Right renal cortex interstitium (tissue), 3 donors: ENCODE measurements around the gene FBXL7. TPM values are rescaled to one million over a fixed set of nuclear protein-coding genes. Genes with fewer than 3 reads are reported as not detected.

Source experiments
- DNase-seq, 3 donors: peaks; one replicate each; pipeline ENCODE4 v3.0.0-alpha.2; 2013; ENCODE audit warnings: low read depth in 3 of 3, low spot score in 2 of 3
- polyA plus RNA-seq, 3 donors: library from polyadenylated mRNA; unstranded; fragments of 120-200 nt; gene quantifications; one replicate each; pipeline ENCODE4 v1.2.1, GENCODE V29; 2013; ENCODE audit not compliant: insufficient read length in 3 of 3

FBXL7 gene
- polyA plus RNA-seq, 3 donors, result 23.9 to 28.7 (median 24.8) TPM

DNA sequence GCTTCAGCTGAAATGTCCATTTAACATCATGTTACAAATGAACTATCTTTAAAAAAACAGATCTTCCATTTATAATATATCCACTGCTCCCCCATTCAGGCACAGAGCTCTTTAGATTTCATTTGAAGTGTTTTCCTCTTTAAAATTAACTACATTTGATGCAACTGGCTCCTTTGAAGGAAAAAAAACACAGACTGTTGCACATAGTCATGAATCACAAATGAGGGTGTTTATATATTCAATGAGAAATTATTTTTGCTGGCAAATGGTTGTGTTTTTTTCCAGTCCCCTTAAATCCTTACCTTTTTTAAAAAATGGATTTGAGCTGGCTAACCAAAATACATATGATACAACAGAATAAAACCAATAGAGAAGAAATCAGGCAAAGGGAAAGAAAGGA is 240.4 kb downstream of the FBXL7 start:
- no peak for DNase-seq

DNA sequence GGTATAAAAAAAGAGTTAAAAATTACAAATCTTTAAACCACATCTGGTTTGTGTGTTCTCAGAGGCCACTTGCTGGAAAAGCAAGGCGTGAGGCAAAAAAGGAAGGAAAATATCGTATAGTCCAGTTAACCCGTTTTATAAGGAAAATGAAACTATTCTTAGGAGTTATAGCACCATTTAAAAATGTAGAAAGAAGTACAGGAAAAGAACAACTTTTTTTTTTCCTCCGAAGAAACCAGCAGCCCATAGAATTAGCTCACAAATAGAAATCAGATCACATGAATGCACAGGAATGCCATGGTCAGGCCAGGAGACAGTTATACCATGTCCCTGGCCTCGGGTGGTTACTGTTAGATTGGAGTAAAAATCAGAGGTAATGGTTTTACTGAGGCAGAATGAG is 241.6 kb downstream of the FBXL7 start:
- DNase-seq, result no peak

DNA sequence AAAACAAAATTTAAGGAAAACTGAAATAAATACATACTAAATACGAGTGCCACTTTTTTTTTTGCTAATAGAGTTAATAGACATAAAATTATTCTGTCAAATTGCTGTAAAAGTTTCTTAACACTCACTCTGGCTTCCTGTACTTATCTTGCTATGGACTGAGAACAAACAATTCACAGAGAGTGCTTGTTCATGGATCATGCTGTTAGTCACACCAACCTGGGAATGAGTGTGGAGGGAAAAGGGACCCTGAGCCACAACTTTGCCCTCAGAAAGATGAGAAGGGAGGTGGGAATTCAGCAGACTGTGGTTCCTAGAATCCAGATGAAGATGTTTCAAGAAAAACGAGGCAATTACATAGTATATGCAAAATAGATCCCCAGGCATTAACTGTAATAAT is 246.9 kb downstream of the FBXL7 start:
- DNase-seq, result no peak

GRCh38 chr5:15748266-15748665 is 248.3 kb downstream of the FBXL7 start:
- DNase-seq, result no peak

DNA sequence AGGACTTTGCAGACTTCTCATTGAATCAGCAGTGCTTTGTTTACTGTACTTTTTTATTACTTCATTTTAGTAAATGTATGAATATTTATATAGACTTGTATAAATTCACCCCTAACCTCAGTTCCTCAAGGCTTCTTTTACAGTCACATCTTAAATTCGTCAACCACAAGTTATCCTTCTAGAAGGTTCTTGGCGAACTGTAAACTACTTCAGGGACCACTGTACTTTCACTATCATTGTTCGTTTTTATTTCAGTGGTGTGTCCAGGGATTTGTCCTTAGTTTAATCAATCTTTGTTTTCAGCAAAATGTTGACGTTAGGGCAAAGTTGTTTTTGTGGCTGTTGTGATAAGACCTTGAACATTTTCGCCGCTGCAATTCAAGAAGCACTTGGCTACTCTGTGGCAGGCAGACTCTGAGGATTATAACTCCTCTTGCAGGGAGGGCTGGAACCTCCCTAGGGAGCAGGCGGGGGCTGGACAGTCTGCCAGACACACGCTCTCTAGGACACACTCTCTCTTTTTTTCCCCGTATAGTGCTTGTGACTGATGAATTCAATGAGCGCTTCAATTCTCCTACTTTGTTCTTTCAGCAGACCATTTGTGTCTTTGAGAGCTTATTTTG is 252.8 kb downstream of the FBXL7 start:
- DNase-seq, result peak in 2 of 3 donors; percentile 9 to 16

DNA sequence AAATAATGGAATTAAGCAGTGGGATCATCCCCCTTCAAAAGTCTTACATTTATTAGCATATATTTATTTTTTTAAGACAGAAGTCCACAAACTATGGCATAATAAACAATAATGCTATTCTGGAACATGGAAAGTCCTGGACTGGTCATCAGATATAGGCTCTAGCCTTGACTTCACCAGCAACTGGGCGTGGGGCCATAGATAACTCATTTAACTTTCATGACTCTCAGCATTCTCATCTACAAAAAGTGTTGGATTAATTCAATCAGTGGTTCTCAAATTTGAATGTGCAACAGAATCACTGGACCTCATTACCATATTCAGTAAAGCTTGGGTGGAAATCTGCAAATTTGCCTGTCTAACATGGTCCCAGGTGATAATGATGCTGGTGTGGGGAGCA is 253.8 kb downstream of the FBXL7 start:
- DNase-seq, result no peak

- no peak for DNase-seq
These were observed 257.1 kb downstream of the FBXL7 start for GRCh38 chr5:15757103-15757502.

GRCh38 chr5:15757619-15758018 is 257.6 kb downstream of the FBXL7 start:
- no peak for DNase-seq

- no peak for DNase-seq
These were observed 262.7 kb downstream of the FBXL7 start for GRCh38 chr5:15762668-15763067.

DNA sequence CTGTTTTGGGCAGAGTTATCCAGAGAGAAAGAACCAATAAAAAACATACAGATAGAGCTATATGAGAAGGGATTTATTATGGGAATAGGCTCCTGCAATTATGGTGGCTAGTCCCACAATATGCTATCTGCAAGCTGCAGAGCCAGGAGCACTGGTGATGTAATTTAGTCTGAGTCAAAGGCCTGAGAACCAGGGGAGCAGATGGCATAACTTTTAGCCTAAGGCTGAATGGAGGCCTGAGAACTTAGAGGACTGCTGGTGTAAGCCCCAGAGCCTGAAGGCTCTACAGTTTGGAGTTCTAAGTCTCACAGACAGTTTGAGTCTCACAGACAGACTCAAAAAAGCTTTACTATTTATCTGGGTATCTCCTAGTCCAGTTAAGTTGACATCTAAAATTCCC is 263.8 kb downstream of the FBXL7 start:
- DNase-seq, result no peak

DNA sequence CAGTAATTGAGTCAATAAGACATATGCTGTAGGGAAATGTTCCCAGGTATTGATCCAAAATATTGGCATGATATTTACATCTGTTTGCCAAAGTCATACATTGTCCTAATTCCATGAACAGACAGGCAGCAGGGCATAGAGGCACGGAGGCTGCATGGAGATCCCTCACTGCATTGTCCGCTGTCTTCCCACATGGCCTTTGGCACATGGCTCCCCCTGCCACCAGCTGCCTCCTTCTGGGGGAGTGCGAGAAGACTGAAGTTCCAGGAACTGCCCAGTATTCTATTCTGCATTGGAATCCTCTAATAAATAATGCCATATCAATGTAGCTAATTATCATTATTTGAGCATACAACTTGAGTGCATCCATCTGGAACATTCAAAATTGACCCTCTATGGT is 269.0 kb downstream of the FBXL7 start:
- DNase-seq, result no peak

GRCh38 chr5:15772131-15772530 is 272.2 kb downstream of the FBXL7 start:
- DNase-seq, result no peak

GRCh38 chr5:15774632-15775031 is 274.7 kb downstream of the FBXL7 start:
- no peak for DNase-seq

GRCh38 chr5:15776346-15776745 is 276.4 kb downstream of the FBXL7 start:
- no peak for DNase-seq

GRCh38 chr5:15783734-15784133 is 283.8 kb downstream of the FBXL7 start:
- DNase-seq, result no peak

DNA sequence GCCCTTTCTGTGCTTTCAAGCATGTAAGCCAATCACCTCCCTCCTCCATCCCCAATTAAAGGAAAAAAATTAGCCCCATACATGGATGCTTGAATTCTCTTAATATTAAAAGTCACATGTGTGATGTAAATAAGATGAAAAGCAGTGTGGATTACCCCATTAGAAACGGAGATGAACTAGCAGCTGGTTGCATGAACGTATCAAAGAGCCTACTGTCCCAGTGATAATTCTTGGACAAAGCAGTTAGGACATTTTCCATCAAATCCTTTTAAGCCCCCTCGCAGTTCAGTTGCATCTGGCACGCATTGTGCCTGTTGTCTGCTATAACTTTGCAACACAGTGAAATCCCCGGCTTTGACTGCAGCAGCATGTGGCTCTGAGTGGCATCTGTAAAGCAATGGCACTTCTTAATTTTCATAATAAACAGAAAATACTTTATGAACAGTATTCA is 285.6 kb downstream of the FBXL7 start:
- DNase-seq, result no peak

- DNase-seq, result no peak
These were observed 286.3 kb downstream of the FBXL7 start for GRCh38 chr5:15786326-15786725.

GRCh38 chr5:15786884-15787283 is 286.9 kb downstream of the FBXL7 start:
- DNase-seq, result no peak

- DNase-seq, result no peak
These were observed 287.7 kb downstream of the FBXL7 start for GRCh38 chr5:15787681-15788080.

- no peak for DNase-seq
These were observed 289.7 kb downstream of the FBXL7 start for GRCh38 chr5:15789642-15790041.

GRCh38 chr5:15790446-15791018 is 290.6 kb downstream of the FBXL7 start:
- DNase-seq, result no peak

DNA sequence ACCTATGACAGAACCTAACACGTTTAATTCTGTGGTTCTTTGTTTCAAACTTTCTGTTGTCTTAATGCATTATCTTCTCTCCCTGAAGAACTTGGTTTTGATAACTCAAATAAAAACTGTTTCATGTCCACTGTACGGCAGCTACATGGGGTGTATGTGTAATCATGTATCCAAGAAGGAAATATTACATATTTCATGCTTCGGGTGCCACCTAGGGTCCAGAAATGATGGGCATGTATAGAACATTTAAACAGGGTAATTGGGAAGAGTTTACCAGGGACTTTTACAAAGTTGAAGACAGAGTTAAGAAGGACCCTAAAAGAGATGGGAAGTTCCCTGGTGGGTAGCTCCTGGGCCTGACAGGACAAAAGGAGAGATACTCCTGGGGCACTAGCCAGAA is 291.3 kb downstream of the FBXL7 start:
- no peak for DNase-seq

DNA sequence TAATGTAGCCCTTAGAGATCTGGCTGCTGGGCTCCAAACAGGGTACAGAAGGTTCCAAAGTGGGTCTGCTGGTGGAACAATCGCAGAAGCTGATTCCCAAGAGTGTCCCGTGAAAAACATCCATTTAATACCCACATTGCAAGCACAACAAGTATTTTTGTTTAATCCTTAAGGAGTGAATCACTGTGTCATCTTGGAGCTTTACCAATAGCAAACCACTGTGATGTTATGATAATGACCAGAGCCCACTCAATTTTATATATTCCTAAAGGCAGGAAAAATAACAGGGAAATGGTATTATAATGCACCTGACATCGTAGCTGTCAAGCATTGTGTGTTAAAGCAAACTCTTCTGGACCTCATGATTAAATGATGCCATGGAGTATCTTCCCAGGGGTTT is 291.9 kb downstream of the FBXL7 start:
- no peak for DNase-seq
